Prostate gland (tissue), 2 donors: Measurements from ENCODE around the gene SEMA3G. TPM values are rescaled to one million over a fixed set of nuclear protein-coding genes. Genes with fewer than 3 reads are reported as not detected.
A peak's percentile ranks its signal among the peaks of the same experiment; 100 is the strongest.

ENCODE experiments used
- DNase-seq: peaks from one replicate; pipeline ENCODE4 v3.0.0-alpha.2; 2019; ENCODE audit warnings: low spot score
- H3K27ac ChIP-seq, 2 donors: fragments of 200-600 bp; sonication (generic); 2 replicates each; pipeline ENCODE4 v1.5.1; 2017 to 2019
- H3K27me3 ChIP-seq: fragments of 200-600 bp; sonication (generic); replicated peaks from 2 replicates; pipeline ENCODE4 v1.5.1; 2019; ENCODE audit not compliant: insufficient read depth
- H3K36me3 ChIP-seq, 2 donors: fragments of 200-600 bp; sonication (generic); 1 replicate in 1 of 2; 2 replicates in 1 of 2; pipeline versions ENCODE4 v1.5.1 to v1.8.1; 2017 to 2019
- H3K4me1 ChIP-seq: fragments of 200-600 bp; sonication (generic); replicated peaks from 2 replicates; pipeline ENCODE4 v1.5.1; 2019
- H3K4me3 ChIP-seq, 2 donors: fragments of 200-600 bp; sonication (generic); 2 replicates each; pipeline ENCODE4 v1.5.1; 2017 to 2019
- H3K9me3 ChIP-seq: fragments of 200-600 bp; sonication (generic); 2 replicates; pipeline ENCODE4 v1.5.1; 2017
- CTCF ChIP-seq, 4 experiments: fragments of 200-600 bp in 2 of 4; fragments of 450-650 bp in 2 of 4; sonication (generic) in 2 of 4; IDR thresholded peaks; 1 replicate in 3 of 4; 2 replicates in 1 of 4; pipeline ENCODE4 v1.5.1; 2016 to 2019; ENCODE audit warnings: antibody characterized with exemption in 4 of 4, mild to moderate bottlenecking in 2 of 4, moderate library complexity in 2 of 4
- POLR2A ChIP-seq: fragments of 450-650 bp; IDR thresholded peaks from one replicate; pipeline ENCODE4 v1.6.1; 2016; ENCODE audit warnings: antibody characterized with exemption, mild to moderate bottlenecking
- POLR2AphosphoS5 ChIP-seq: sonication (generic); formaldehyde crosslinking; IDR thresholded peaks from one replicate; pipeline ENCODE4 v1.6.1; 2017; ENCODE audit warnings: antibody characterized with exemption
- WGBS: methylation state at CpG from one replicate; pipeline ENCODE4 v1.1.5; 2018; 5-methylcytosine and 5-hydroxymethylcytosine counted together
- intact Hi-C: fragments of 100-400 bp; cut with DNase I; formaldehyde crosslinking; loops from one replicate; pipeline ENCODE4 v1.14.2; 2022
- total RNA-seq, 2 donors: library from RNA; depleted of rRNA; stranded (reverse); fragments of >200 nt; gene quantifications; one replicate each; pipeline ENCODE4 v1.1.0, GENCODE V29; 2016

SEMA3G gene
- total RNA-seq, 2 donors from 2014 or later: 3.5 to 7.6 TPM

- DNase-seq: peak; percentile 39
These were observed 2.0 kb upstream of the SEMA3G start for GRCh38 chr3:52446631-52447511.

DNA sequence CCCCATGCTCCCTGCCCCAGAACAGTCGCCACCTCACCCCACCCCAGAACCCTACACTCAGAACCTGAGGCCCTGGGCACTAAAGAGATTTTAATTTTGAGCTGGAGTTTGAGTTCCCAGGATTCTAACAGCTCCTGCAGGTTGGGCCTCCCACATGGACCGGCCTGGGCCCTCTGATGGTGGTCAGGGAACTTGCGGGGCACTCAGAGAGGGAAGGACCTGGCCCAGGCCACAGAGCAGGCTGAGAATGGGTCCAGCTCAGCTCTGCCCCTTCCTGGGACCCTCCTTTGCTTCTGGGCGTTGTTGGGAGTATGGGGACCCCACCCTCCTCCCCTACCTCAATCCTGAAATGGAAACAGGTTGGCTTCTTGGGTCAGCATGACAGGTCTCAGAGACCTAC lies 1.1 kb upstream of the SEMA3G start:
- H3K27ac ChIP-seq: no peak overlapping the region
- H3K27me3 ChIP-seq: no peaks in the 10 kb centered on the region
- no peaks in the 10 kb centered on the region for H3K9me3 ChIP-seq
- intact Hi-C loops: loop anchor here (2.0 kb wide), 1 partner anchor 17 kb away; no protein-coding TSS in a partner anchor
- no peak for DNase-seq
- H3K4me3 ChIP-seq: no peak overlapping the region
- WGBS: 94% methylated on average over 4 of the region's 4 CpGs
- H3K4me1 ChIP-seq: no peaks in the 10 kb centered on the region
- H3K36me3 ChIP-seq: no peaks in the 10 kb centered on the region
- TF ChIP-seq POLR2AphosphoS5: no peak
- no peak for TF ChIP-seq POLR2A
- no peak for TF ChIP-seq CTCF (IDR thresholded peaks at IDR 0.05)

More at GRCh38 chr3:52446631-52447511, 2.0 kb upstream of the SEMA3G start:
- no peaks in the 10 kb centered on the region for H3K36me3 ChIP-seq
- WGBS: 42% methylated on average over 12 of the region's 13 CpGs
- no peak overlapping the region for H3K4me3 ChIP-seq
- intact Hi-C loops: loop anchor here (2.0 kb wide), 1 partner anchor 18 kb away; no protein-coding TSS in a partner anchor
- no peaks in the 10 kb centered on the region for H3K9me3 ChIP-seq
- H3K27ac ChIP-seq: no peak overlapping the region
- TF ChIP-seq POLR2AphosphoS5 (no peak), CTCF (IDR thresholded peaks at IDR 0.05) (peak; percentile 97 to 100 (median 98)), POLR2A (no peak)
- H3K27me3 ChIP-seq: no peaks in the 10 kb centered on the region
- H3K4me1 ChIP-seq: no peaks in the 10 kb centered on the region

- no peaks in the 10 kb centered on the region for H3K27me3 ChIP-seq
- no peak overlapping the region for H3K4me3 ChIP-seq
- no peak for DNase-seq
- H3K36me3 ChIP-seq: no peaks in the 10 kb centered on the region
- intact Hi-C loops: no loop called here
- H3K27ac ChIP-seq: no peak overlapping the region
- WGBS: 85% methylated on average over 25 of the region's 25 CpGs
- no peak for TF ChIP-seq CTCF (IDR thresholded peaks at IDR 0.05)
- no peak for TF ChIP-seq POLR2AphosphoS5
- TF ChIP-seq POLR2A: no peak
- H3K9me3 ChIP-seq: no peaks in the 10 kb centered on the region
- H3K4me1 ChIP-seq: no peaks in the 10 kb centered on the region
These were observed 864 bp downstream of the SEMA3G start for GRCh38 chr3:52443791-52444687.

GRCh38 chr3:52443268-52443610 lies 1.7 kb downstream of the SEMA3G start:
- intact Hi-C loops: no loop called here
- WGBS: 91% methylated on average over 8 of the region's 8 CpGs
- H3K9me3 ChIP-seq: no peaks in the 10 kb centered on the region
- no peaks in the 10 kb centered on the region for H3K27me3 ChIP-seq
- H3K36me3 ChIP-seq: no peaks in the 10 kb centered on the region
- DNase-seq: no peak
- no peaks in the 10 kb centered on the region for H3K4me1 ChIP-seq
- H3K4me3 ChIP-seq: no peak overlapping the region
- no peak overlapping the region for H3K27ac ChIP-seq
- no peak for TF ChIP-seq POLR2A
- TF ChIP-seq POLR2AphosphoS5: no peak
- no peak for TF ChIP-seq CTCF (IDR thresholded peaks at IDR 0.05)
